Measurements from ENCODE around the gene PTPRCAP. TPM values are rescaled to one million over a fixed set of nuclear protein-coding genes. Genes with fewer than 3 reads are reported as not detected.

Gene PTPRCAP
- total RNA-seq, 4 donors from 2014 or later, result 5.6 to 7.2 (median 6.4) TPM

DNA sequence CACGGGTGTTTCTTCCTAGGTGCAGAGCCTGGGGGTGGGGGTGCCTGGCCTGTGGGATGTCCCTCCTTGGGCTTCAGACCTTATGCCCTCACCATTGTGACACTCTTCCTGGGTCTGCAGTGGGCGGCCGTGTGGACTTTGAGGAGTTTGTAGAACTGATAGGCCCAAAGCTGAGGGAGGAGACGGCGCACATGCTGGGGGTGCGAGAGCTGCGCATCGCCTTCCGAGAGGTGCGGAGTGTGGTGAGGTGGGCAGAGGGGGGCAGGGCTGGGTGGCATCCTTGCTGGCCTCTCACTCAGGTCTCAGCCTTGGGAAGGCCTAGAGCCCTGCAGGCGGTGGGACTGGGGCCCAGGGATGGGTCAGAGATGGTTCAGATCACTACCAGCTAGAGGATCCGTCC is 20.0 kb upstream of the PTPRCAP start:
- intact Hi-C loops (cut with DNase I), result no loop called here
- 95% methylated on average over 12 of the region's 12 CpGs for WGBS, 2 donors
- Histone ChIP-seq H3K27me3 (no peaks in the 10 kb centered on the region), H3K9me3 (no peaks in the 10 kb centered on the region), H3K27ac (no peak overlapping the region), H3K4me3 (replicated peaks in 1 of 3) (no peak overlapping the region), H3K36me3 (no peaks in the 10 kb centered on the region), H3K4me1 (peaks cover 0 to 9% of the 10 kb centered on the region in 2 donors)
- no peak for DNase-seq
- TF ChIP-seq POLR2A (IDR thresholded peaks at IDR 0.05), result no peak
- TF ChIP-seq, protein P1, sequence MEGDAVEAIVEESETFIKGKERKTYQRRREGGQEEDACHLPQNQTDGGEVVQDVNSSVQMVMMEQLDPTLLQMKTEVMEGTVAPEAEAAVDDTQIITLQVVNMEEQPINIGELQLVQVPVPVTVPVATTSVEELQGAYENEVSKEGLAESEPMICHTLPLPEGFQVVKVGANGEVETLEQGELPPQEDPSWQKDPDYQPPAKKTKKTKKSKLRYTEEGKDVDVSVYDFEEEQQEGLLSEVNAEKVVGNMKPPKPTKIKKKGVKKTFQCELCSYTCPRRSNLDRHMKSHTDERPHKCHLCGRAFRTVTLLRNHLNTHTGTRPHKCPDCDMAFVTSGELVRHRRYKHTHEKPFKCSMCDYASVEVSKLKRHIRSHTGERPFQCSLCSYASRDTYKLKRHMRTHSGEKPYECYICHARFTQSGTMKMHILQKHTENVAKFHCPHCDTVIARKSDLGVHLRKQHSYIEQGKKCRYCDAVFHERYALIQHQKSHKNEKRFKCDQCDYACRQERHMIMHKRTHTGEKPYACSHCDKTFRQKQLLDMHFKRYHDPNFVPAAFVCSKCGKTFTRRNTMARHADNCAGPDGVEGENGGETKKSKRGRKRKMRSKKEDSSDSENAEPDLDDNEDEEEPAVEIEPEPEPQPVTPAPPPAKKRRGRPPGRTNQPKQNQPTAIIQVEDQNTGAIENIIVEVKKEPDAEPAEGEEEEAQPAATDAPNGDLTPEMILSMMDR (IDR thresholded peaks at IDR 0.05), result no peak

GRCh38 chr11:67456068-67456705 is 18.7 kb upstream of the PTPRCAP start:
- WGBS, 2 donors, result 50 to 86% methylated on average over 2 to 19 of the region's 25 CpGs
- TF ChIP-seq, protein P1 (IDR thresholded peaks at IDR 0.05), result no peak
- no peak for TF ChIP-seq POLR2A (IDR thresholded peaks at IDR 0.05)
- H3K36me3 ChIP-seq, result no peaks in the 10 kb centered on the region
- H3K27me3 ChIP-seq, result no peaks in the 10 kb centered on the region
- no peaks in the 10 kb centered on the region for H3K9me3 ChIP-seq
- no peak for DNase-seq
- H3K4me1 ChIP-seq, result peaks cover 0 to 9% of the 10 kb centered on the region in 2 donors
- H3K27ac ChIP-seq, result no peak overlapping the region
- intact Hi-C loops (cut with DNase I), result no loop called here
- no peak overlapping the region for H3K4me3 ChIP-seq (replicated peaks in 1 of 3)

DNA sequence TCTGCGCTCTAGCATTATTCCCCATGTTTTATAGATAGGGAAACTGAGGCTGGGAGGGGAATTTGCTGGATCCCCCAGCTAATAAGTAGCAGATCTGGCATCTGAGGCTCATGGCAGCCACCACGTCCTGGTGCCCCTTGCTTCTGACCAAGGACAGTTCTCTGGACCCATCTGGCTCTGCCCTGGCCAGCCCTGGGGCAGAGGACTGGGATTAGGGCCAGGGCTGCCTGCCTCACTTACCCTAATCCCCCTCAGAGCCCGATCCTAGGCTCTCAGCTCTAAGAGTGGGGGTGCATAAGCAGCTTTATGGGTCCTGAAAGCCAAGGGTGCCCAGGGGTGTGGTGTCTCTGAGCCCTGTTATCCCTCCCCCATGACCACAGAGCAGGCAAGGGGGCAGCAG is 17.6 kb upstream of the PTPRCAP start, which contains the start of gene CABP4:
TSS of gene CABP4 (plus strand) at position 301 of the 400 bp plus-strand sequence. CDS start at position 371, 70 bp downstream.
- no peaks in the 10 kb centered on the region for H3K27me3 ChIP-seq
- H3K27ac ChIP-seq, result no peak within 1 kb of the TSS
- no peaks in the 10 kb centered on the region for H3K9me3 ChIP-seq
- 97 to 100% methylated on average over 2 of the region's 3 CpGs for WGBS, 2 donors
- H3K36me3 ChIP-seq, result no peaks in the 10 kb centered on the region
- no peak for TF ChIP-seq POLR2A (IDR thresholded peaks at IDR 0.05)
- TF ChIP-seq, protein P1 (IDR thresholded peaks at IDR 0.05), result no peak
- intact Hi-C loops (cut with DNase I), result no loop called here
- no peak within 1 kb of the TSS for H3K4me3 ChIP-seq (replicated peaks in 1 of 3)
- no peak for DNase-seq
- peaks cover 0 to 7% of the 10 kb centered on the region in 2 donors for H3K4me1 ChIP-seq

GRCh38 chr11:67453816-67454732 is 16.6 kb upstream of the PTPRCAP start:
- TF ChIP-seq, protein P1 (IDR thresholded peaks at IDR 0.05), result no peak
- TF ChIP-seq POLR2A (IDR thresholded peaks at IDR 0.05), result no peak
- DNase-seq, result no peak
- no peaks in the 10 kb centered on the region for H3K27me3 ChIP-seq
- WGBS, 2 donors, result 89 to 93% methylated on average over 10 to 13 of the region's 21 CpGs
- intact Hi-C loops (cut with DNase I), result no loop called here
- no peak overlapping the region for H3K4me3 ChIP-seq (replicated peaks in 1 of 3)
- H3K9me3 ChIP-seq, result no peaks in the 10 kb centered on the region
- H3K36me3 ChIP-seq, result no peaks in the 10 kb centered on the region
- no peak overlapping the region for H3K27ac ChIP-seq
- H3K4me1 ChIP-seq, result no peaks in the 10 kb centered on the region
